ENCODE measurements around the gene AOAH. TPM values are rescaled to one million over a fixed set of nuclear protein-coding genes. Genes with fewer than 3 reads are reported as not detected.

Gene AOAH
- total and polyA plus RNA-seq, 7 donors: 3.8 to 61.3 (median 16.2) TPM

GRCh38 chr7:36642010-36642409 lies 82.3 kb downstream of the AOAH start:
- Histone ChIP-seq H3K36me3 (no peaks in the 10 kb centered on the region), H3K27me3 (no peaks in the 10 kb centered on the region), H3K4me1 (no peaks in the 10 kb centered on the region), H3K4me3 (no peak overlapping the region), H3K27ac (no peak overlapping the region), H3K9me3 (no peaks in the 10 kb centered on the region)
- 95 to 97% methylated on average over 3 of the region's 3 CpGs for WGBS, 2 donors
- intact Hi-C loops (cut with DNase I): no loop called here
- DNase-seq: no peak
- TF ChIP-seq POLR2AphosphoS5 (IDR thresholded peaks at IDR 0.05): no peak
- no peak for TF ChIP-seq EP300 (IDR thresholded peaks at IDR 0.05)
- TF ChIP-seq POLR2A (IDR thresholded peaks at IDR 0.05): no peak
- TF ChIP-seq CTCF (IDR thresholded peaks at IDR 0.05): no peak

GRCh38 chr7:36640682-36641081 lies 83.6 kb downstream of the AOAH start:
- intact Hi-C loops (cut with DNase I): no loop called here
- Histone ChIP-seq H3K4me1 (no peaks in the 10 kb centered on the region), H3K27me3 (no peaks in the 10 kb centered on the region), H3K9me3 (no peaks in the 10 kb centered on the region), H3K4me3 (no peak overlapping the region), H3K36me3 (no peaks in the 10 kb centered on the region), H3K27ac (no peak overlapping the region)
- TF ChIP-seq CTCF (IDR thresholded peaks at IDR 0.05): no peak
- TF ChIP-seq POLR2AphosphoS5 (IDR thresholded peaks at IDR 0.05): no peak
- no peak for TF ChIP-seq POLR2A (IDR thresholded peaks at IDR 0.05)
- no peak for TF ChIP-seq EP300 (IDR thresholded peaks at IDR 0.05)
- 68 to 84% methylated on average over 4 of the region's 4 CpGs for WGBS, 2 donors
- DNase-seq: no peak

- Histone ChIP-seq H3K4me1 (no peaks in the 10 kb centered on the region), H3K27me3 (no peaks in the 10 kb centered on the region), H3K4me3 (no peak overlapping the region), H3K9me3 (no peaks in the 10 kb centered on the region), H3K36me3 (no peaks in the 10 kb centered on the region), H3K27ac (no peak overlapping the region)
- no peak for DNase-seq
- no peak for TF ChIP-seq EP300 (IDR thresholded peaks at IDR 0.05)
- TF ChIP-seq CTCF (IDR thresholded peaks at IDR 0.05): no peak
- no peak for TF ChIP-seq POLR2AphosphoS5 (IDR thresholded peaks at IDR 0.05)
- intact Hi-C loops (cut with DNase I): no loop called here
- 40 to 84% methylated on average over 8 of the region's 8 CpGs for WGBS, 2 donors
Observed at GRCh38 chr7:36639826-36640225, 84.5 kb downstream of the AOAH start.

GRCh38 chr7:36638586-36639263 lies 85.6 kb downstream of the AOAH start:
- 81 to 96% methylated on average over 3 of the region's 3 CpGs for WGBS, 2 donors
- TF ChIP-seq CTCF (IDR thresholded peaks at IDR 0.05) (no peak), EP300 (IDR thresholded peaks at IDR 0.05) (no peak), POLR2AphosphoS5 (IDR thresholded peaks at IDR 0.05) (no peak), POLR2A (IDR thresholded peaks at IDR 0.05) (no peak)

GRCh38 chr7:36638140-36638539 lies 86.2 kb downstream of the AOAH start:
- no peaks in the 10 kb centered on the region for H3K4me1 ChIP-seq
- no peak for TF ChIP-seq EP300 (IDR thresholded peaks at IDR 0.05)
- no peak for TF ChIP-seq CTCF (IDR thresholded peaks at IDR 0.05)
- no peak for TF ChIP-seq POLR2A (IDR thresholded peaks at IDR 0.05)
- no peak for TF ChIP-seq POLR2AphosphoS5 (IDR thresholded peaks at IDR 0.05)
- no peak overlapping the region for H3K4me3 ChIP-seq
- no peaks in the 10 kb centered on the region for H3K36me3 ChIP-seq
- no peak for DNase-seq
- intact Hi-C loops (cut with DNase I): no loop called here
- no peaks in the 10 kb centered on the region for H3K9me3 ChIP-seq
- no peak overlapping the region for H3K27ac ChIP-seq
- 75 to 93% methylated on average over 5 of the region's 5 CpGs for WGBS, 2 donors
- no peaks in the 10 kb centered on the region for H3K27me3 ChIP-seq

More at GRCh38 chr7:36638586-36639263, 85.6 kb downstream of the AOAH start:
- intact Hi-C loops (cut with DNase I): no loop called here
- no peak for DNase-seq
- Histone ChIP-seq H3K27me3 (no peaks in the 10 kb centered on the region), H3K36me3 (no peaks in the 10 kb centered on the region), H3K27ac (no peak overlapping the region), H3K4me3 (no peak overlapping the region), H3K9me3 (no peaks in the 10 kb centered on the region), H3K4me1 (no peaks in the 10 kb centered on the region)

Measured in sigmoid colon (tissue), 7 donors.